Neuronal stem cell (in vitro differentiated cells): ENCODE results near the gene RNASE12.
A peak's percentile ranks its signal among the peaks of the same experiment; 100 is the strongest.

Experiments
- DNase-seq: peaks from one replicate; pipeline ENCODE4 v3.0.0-alpha.2; 2013; ENCODE audit warnings: low spot score
- H2AFZ ChIP-seq: one replicate; pipeline ENCODE4 v1.6.1; 2013; ENCODE audit warnings: mild to moderate bottlenecking, low read length, inconsistent platforms
- H2AK5ac ChIP-seq: 2 replicates; pipeline ENCODE4 v1.6.1; 2013; ENCODE audit warnings: low read depth, mild to moderate bottlenecking, inconsistent platforms, low read length, moderate library complexity, mixed read lengths
- H2BK120ac ChIP-seq: 2 replicates; pipeline ENCODE4 v1.6.1; 2013; ENCODE audit warnings: low read depth, mild to moderate bottlenecking, inconsistent platforms, low read length, moderate library complexity, mixed read lengths
- H2BK12ac ChIP-seq: one replicate; pipeline ENCODE4 v1.6.1; 2013; ENCODE audit warnings: low read length, inconsistent platforms
- H2BK15ac ChIP-seq: 2 replicates; pipeline ENCODE4 v1.6.1; 2013; ENCODE audit warnings: mild to moderate bottlenecking, low read length, inconsistent platforms, mixed read lengths
- H2BK5ac ChIP-seq: one replicate; pipeline ENCODE4 v1.6.1; 2013; ENCODE audit warnings: inconsistent platforms, mild to moderate bottlenecking, low read length, moderate library complexity
- H3K14ac ChIP-seq: one replicate; pipeline ENCODE4 v1.6.1; 2013; ENCODE audit warnings: low read length, inconsistent platforms
- H3K18ac ChIP-seq: 2 replicates; pipeline ENCODE4 v1.6.1; 2013; ENCODE audit warnings: low read length, inconsistent platforms
- H3K23ac ChIP-seq: 2 replicates; pipeline ENCODE4 v1.6.1; 2013; ENCODE audit warnings: low read depth, mild to moderate bottlenecking, mixed read lengths, low read length, inconsistent platforms; ENCODE audit not compliant: poor library complexity
- H3K27ac ChIP-seq: replicated peaks from 3 replicates; pipeline ENCODE4 v1.5.1; 2013; ENCODE audit warnings: low read length, inconsistent platforms
- H3K27me3 ChIP-seq, 3 experiments: 2 replicates each; pipeline ENCODE4 v1.6.1; 2013; ENCODE audit warnings: low read length in 3 of 3, mild to moderate bottlenecking in 2 of 3, inconsistent platforms in 1 of 3, low read depth in 1 of 3, mixed read lengths in 1 of 3, moderate library complexity in 1 of 3; ENCODE audit not compliant: control insufficient read depth in 3 of 3, insufficient read depth in 3 of 3
- H3K36me3 ChIP-seq, 2 donors: replicated peaks in 1 of 2; 2 replicates each; pipeline ENCODE4 v1.6.1; 2013; ENCODE audit warnings: low read length in 2 of 2; ENCODE audit not compliant: control insufficient read depth in 2 of 2, insufficient read depth in 2 of 2
- H3K4ac ChIP-seq: 2 replicates; pipeline ENCODE4 v1.6.1; 2013; ENCODE audit warnings: inconsistent platforms, mild to moderate bottlenecking, low read length, moderate library complexity
- H3K4me1 ChIP-seq, 2 donors: 1 replicate in 1 of 2; 2 replicates in 1 of 2; pipeline ENCODE4 v1.6.1; 2013; ENCODE audit warnings: low read length in 2 of 2, low read depth in 1 of 2; ENCODE audit not compliant: control insufficient read depth in 2 of 2, insufficient read depth in 1 of 2
- H3K4me2 ChIP-seq: one replicate; pipeline ENCODE4 v1.6.1; 2013; ENCODE audit warnings: mild to moderate bottlenecking, low read length, inconsistent platforms; ENCODE audit not compliant: insufficient read depth, poor library complexity, severe bottlenecking
- H3K4me3 ChIP-seq, 2 donors: 2 replicates each; pipeline ENCODE4 v1.5.1; 2013; ENCODE audit warnings: low read length in 2 of 2, mild to moderate bottlenecking in 2 of 2, inconsistent platforms in 1 of 2, moderate library complexity in 1 of 2
- H3K79me1 ChIP-seq: one replicate; pipeline ENCODE4 v1.6.1; 2013; ENCODE audit warnings: low read depth, mild to moderate bottlenecking, inconsistent platforms, low read length, moderate library complexity
- H3K9ac ChIP-seq: one replicate; pipeline ENCODE4 v1.6.1; 2013; ENCODE audit warnings: mild to moderate bottlenecking, low read depth, low read length, inconsistent platforms; ENCODE audit not compliant: poor library complexity
- H3K9me3 ChIP-seq, 2 donors: replicated peaks in 1 of 2; 2 replicates each; pipeline versions ENCODE3 to v1.6.1; 2013; ENCODE audit warnings: low read length in 2 of 2, mild to moderate bottlenecking in 2 of 2, inconsistent platforms in 1 of 2, low read depth in 1 of 2, mixed read lengths in 1 of 2, moderate library complexity in 1 of 2; ENCODE audit not compliant: control insufficient read depth in 2 of 2, insufficient read depth in 1 of 2
- H4K8ac ChIP-seq: one replicate; pipeline ENCODE4 v1.6.1; 2013; ENCODE audit warnings: low read depth, mild to moderate bottlenecking, inconsistent platforms, low read length, moderate library complexity
- H4K91ac ChIP-seq: one replicate; pipeline ENCODE4 v1.6.1; 2013; ENCODE audit warnings: low read length, low read depth, mild to moderate bottlenecking, inconsistent platforms; ENCODE audit not compliant: poor library complexity
- WGBS, 2 donors: extraction: QIAGEN DNeasy Blood & Tissue Kit; methylation state at CpG; one replicate each; pipeline ENCODE4 v1.1.7; 2013; ENCODE audit warnings: missing lambda C conversion rate in 2 of 2, mixed read lengths in 1 of 2; ENCODE audit not compliant: insufficient read length in 2 of 2, insufficient replicate concordance in 1 of 2; ENCODE audit errors: extremely low coverage in 2 of 2; 5-methylcytosine and 5-hydroxymethylcytosine counted together

The RNASE12 gene

DNA sequence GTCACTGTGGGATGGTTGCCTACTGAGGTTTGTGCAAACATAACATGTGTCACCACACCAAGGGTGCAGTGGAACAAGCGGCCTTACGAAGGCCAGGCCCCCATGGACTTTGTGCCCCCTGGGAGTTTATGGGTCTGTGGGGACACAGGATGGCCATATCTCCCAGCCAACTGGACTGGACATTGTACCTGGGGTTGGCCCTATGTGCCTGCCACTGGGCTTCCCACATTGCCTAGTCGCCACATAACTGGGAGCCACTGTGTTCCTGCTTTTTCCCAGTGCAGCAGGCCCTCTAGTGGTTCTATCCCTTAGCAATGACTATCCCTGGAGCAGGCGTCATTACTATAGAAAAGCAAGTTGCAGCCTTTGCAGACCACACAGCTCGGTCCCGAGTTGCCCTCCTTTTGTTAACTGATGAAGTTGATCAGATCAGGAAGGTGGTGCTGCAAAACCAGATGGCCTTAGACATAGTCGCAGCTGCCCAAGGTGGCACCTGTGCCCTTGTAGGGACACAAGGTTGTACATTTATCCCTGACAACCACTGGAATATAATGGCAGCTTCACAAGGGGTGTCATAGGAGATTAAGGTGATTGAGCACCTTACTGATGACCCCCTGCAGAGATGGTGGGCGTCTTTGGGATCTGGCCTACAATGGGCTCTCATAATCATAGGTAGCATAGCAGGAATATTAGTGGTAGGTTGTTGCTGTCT is 15.2 kb upstream of the RNASE12 start:
- peaks cover 0 to 3% (median 0%) of the 10 kb centered on the region in 3 experiments for H3K27me3 ChIP-seq
- H4K91ac ChIP-seq, result no peak overlapping the region
- WGBS, 2 donors, result no CpG with 5 or more reads among the region's 8 CpGs
- H2BK12ac ChIP-seq, result no peak overlapping the region
- H3K4ac ChIP-seq, result no peak overlapping the region
- H3K4me1 ChIP-seq, result no peaks in the 10 kb centered on the region
- H3K9me3 ChIP-seq, result no peaks in the 10 kb centered on the region
- H2AFZ ChIP-seq, result no peak overlapping the region
- peak overlapping the region; percentile 13 for H3K4me2 ChIP-seq
- no peak overlapping the region for H2AK5ac ChIP-seq
- H3K79me1 ChIP-seq, result no peaks in the 10 kb centered on the region
- H2BK120ac ChIP-seq, result no peak overlapping the region
- H2BK5ac ChIP-seq, result no peak overlapping the region
- H4K8ac ChIP-seq, result no peak overlapping the region
- no peak overlapping the region for H3K23ac ChIP-seq
- DNase-seq, result no peak
- no peaks in the 10 kb centered on the region for H3K36me3 ChIP-seq
- no peak overlapping the region for H3K27ac ChIP-seq
- H3K9ac ChIP-seq, result no peak overlapping the region
- H3K14ac ChIP-seq, result no peak overlapping the region
- H3K4me3 ChIP-seq, result no peak overlapping the region
- no peak overlapping the region for H2BK15ac ChIP-seq
- H3K18ac ChIP-seq, result no peak overlapping the region

DNA sequence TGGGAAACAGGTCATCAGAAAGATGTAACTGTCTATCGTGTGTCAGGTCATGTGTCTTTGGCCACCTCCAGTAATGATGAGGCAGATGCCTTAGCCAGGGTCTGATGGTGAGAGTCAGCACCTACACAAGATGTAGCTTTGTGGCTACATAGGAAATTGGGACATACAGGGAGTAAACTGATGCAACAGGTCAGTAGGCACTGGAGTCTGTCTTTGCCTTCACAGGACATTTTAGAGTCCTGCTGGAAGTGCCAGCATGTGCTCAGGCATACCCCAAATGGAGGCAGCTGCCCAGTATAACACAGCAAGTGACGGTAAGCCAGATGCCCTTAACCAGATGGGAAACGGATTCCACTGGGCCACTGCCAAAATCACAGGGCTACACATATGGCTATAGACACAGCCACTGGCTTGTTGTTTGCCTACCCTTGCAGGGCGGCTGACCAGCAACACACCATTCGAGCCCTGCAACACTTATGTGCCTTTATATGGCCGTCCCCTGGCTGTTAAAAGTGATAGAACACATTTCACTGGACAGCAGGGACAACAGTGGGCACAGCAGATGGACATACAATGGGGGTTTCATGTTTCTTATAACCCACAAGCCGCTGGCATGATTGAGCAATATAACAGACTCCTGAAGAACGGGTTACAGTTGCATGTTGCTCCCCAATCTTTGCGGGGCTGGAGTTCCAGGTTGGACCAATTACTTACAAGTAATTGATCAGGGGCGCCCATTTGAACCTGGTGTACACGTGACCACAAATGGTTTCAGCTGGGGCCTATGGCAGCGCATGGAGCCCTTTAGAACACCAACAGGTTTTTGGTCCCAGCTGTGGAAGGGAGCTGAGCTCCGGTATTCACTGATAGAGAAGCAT is 12.9 kb upstream of the RNASE12 start:
- no peak overlapping the region for H2BK120ac ChIP-seq
- H3K27ac ChIP-seq, result no peak overlapping the region
- no peaks in the 10 kb centered on the region for H3K27me3 ChIP-seq
- H2AFZ ChIP-seq, result no peak overlapping the region
- no peaks in the 10 kb centered on the region for H3K9me3 ChIP-seq
- H4K91ac ChIP-seq, result no peak overlapping the region
- H3K79me1 ChIP-seq, result no peaks in the 10 kb centered on the region
- no peak overlapping the region for H3K9ac ChIP-seq
- no CpG with 5 or more reads among the region's 13 CpGs for WGBS, 2 donors
- no peak overlapping the region for H3K14ac ChIP-seq
- no peaks in the 10 kb centered on the region for H3K4me1 ChIP-seq
- H3K18ac ChIP-seq, result no peak overlapping the region
- no peak for DNase-seq
- H2BK12ac ChIP-seq, result no peak overlapping the region
- H3K4me3 ChIP-seq, result no peak overlapping the region
- H2BK15ac ChIP-seq, result no peak overlapping the region
- no peak overlapping the region for H2AK5ac ChIP-seq
- no peak overlapping the region for H2BK5ac ChIP-seq
- H3K4me2 ChIP-seq, result no peak overlapping the region
- H3K36me3 ChIP-seq, result no peaks in the 10 kb centered on the region
- no peak overlapping the region for H3K4ac ChIP-seq
- no peak overlapping the region for H3K23ac ChIP-seq
- no peak overlapping the region for H4K8ac ChIP-seq

DNA sequence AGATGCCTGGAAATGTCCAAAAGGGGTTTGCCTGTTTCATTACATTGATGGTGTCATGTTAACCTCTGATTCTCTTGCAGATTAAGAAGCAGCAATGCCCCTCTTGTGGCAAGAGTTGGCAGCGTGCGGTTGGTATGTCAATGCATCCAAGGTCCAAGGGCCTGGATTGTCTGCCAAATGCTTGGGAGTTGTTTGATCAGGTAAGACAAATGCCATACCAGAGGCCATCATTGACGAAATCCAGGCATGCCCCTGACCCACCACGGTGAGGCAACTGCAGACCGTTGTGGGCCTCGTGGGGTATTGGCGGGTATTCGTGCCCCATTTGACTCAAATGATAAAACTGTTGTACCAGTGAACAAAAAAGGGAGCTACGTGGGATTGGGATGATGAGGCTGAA is 11.4 kb upstream of the RNASE12 start:
- Histone ChIP-seq H2BK5ac (no peak overlapping the region), H3K27me3 (no peaks in the 10 kb centered on the region), H3K9ac (no peak overlapping the region), H3K4me2 (no peak overlapping the region), H2BK15ac (no peak overlapping the region), H2AFZ (no peak overlapping the region), H3K4me3 (no peak overlapping the region), H3K14ac (no peak overlapping the region), H3K4ac (no peak overlapping the region), H3K4me1 (no peaks in the 10 kb centered on the region), H3K23ac (no peak overlapping the region), H3K9me3 (no peaks in the 10 kb centered on the region), H2AK5ac (no peak overlapping the region), H3K18ac (no peak overlapping the region), H4K91ac (no peak overlapping the region), H2BK120ac (no peak overlapping the region), H2BK12ac (no peak overlapping the region), H3K36me3 (no peaks in the 10 kb centered on the region), H3K27ac (no peak overlapping the region), H3K79me1 (no peaks in the 10 kb centered on the region), H4K8ac (no peak overlapping the region)
- no peak for DNase-seq
- WGBS, 2 donors, result no CpG with 5 or more reads among the region's 9 CpGs

DNA sequence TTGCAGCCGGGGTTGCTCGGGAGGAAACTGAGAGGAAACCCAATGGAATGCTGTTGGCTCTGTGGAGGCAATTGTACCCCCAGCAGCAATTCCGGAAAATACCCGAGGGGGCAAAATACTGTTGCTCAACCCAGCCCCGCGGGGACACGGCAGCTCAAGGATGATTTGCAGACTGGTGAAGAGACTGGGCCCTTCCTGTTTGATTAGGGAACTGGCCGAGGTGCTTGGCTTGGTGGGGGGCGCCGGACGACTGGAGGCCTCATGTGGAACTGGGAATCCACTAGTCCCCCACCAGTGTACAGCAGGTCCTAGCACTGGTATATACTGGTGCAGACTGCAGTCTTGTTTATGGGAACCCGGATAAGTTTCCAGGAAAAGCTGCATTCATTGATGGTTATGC is 10.3 kb upstream of the RNASE12 start:
- H2AK5ac ChIP-seq, result no peak overlapping the region
- no CpG with 5 or more reads among the region's 12 CpGs for WGBS, 2 donors
- no peak overlapping the region for H3K9ac ChIP-seq
- H3K27ac ChIP-seq, result no peak overlapping the region
- H3K4me3 ChIP-seq, result no peak overlapping the region
- H3K9me3 ChIP-seq, result no peaks in the 10 kb centered on the region
- H3K36me3 ChIP-seq, result no peaks in the 10 kb centered on the region
- no peak overlapping the region for H3K4ac ChIP-seq
- DNase-seq, result no peak
- no peak overlapping the region for H3K4me2 ChIP-seq
- no peaks in the 10 kb centered on the region for H3K27me3 ChIP-seq
- H3K79me1 ChIP-seq, result no peaks in the 10 kb centered on the region
- no peak overlapping the region for H2BK15ac ChIP-seq
- no peak overlapping the region for H3K14ac ChIP-seq
- no peak overlapping the region for H4K91ac ChIP-seq
- no peak overlapping the region for H3K23ac ChIP-seq
- no peaks in the 10 kb centered on the region for H3K4me1 ChIP-seq
- H2AFZ ChIP-seq, result no peak overlapping the region
- no peak overlapping the region for H2BK5ac ChIP-seq
- H3K18ac ChIP-seq, result no peak overlapping the region
- H4K8ac ChIP-seq, result no peak overlapping the region
- H2BK120ac ChIP-seq, result no peak overlapping the region
- H2BK12ac ChIP-seq, result no peak overlapping the region
